Stimulated activated CD8-positive, alpha-beta memory T cell treated with anti-CD3 and anti-CD28 coated beads, Interleukin-15, amount 100 ng/mL, for 1 hour (primary cell): ENCODE measurements around the gene KRTCAP3.

Experiments used
- DNase-seq: peaks from one replicate; pipeline ENCODE4 v3.0.0-alpha.2; 2020; ENCODE audit warnings: low read depth

The KRTCAP3 gene

GRCh38 chr2:27441226-27441926 is 805 bp upstream of the KRTCAP3 start:
- no peak for DNase-seq

GRCh38 chr2:27442920-27443282 is 720 bp downstream of the KRTCAP3 start:
- no peak for DNase-seq

- DNase-seq, result no peak
Measured at GRCh38 chr2:27445155-27445554, 3.0 kb downstream of the KRTCAP3 start.

GRCh38 chr2:27445615-27446014 is 3.4 kb downstream of the KRTCAP3 start:
- no peak for DNase-seq

GRCh38 chr2:27446057-27446456 is 3.9 kb downstream of the KRTCAP3 start:
- DNase-seq, result no peak

GRCh38 chr2:27448381-27448780 is 6.2 kb downstream of the KRTCAP3 start:
- DNase-seq, result no peak

GRCh38 chr2:27451095-27451494 is 8.9 kb downstream of the KRTCAP3 start:
- DNase-seq, result no peak

- DNase-seq, result no peak
Measured at GRCh38 chr2:27453968-27454367, 11.8 kb downstream of the KRTCAP3 start.

GRCh38 chr2:27461118-27461517 is 18.9 kb downstream of the KRTCAP3 start:
- no peak for DNase-seq

- no peak for DNase-seq
Measured at GRCh38 chr2:27464443-27464842, 22.3 kb downstream of the KRTCAP3 start.

GRCh38 chr2:27471961-27472360 is 29.8 kb downstream of the KRTCAP3 start:
- no peak for DNase-seq

GRCh38 chr2:27485496-27485895 is 43.3 kb downstream of the KRTCAP3 start:
- DNase-seq, result no peak

- DNase-seq, result no peak
Measured at GRCh38 chr2:27489118-27489497, 46.9 kb downstream of the KRTCAP3 start.

GRCh38 chr2:27489498-27490397 is 47.6 kb downstream of the KRTCAP3 start, which contains the start of gene IFT172:
Gene IFT172 (minus strand): TSS chr2:27489743. CDS start chr2:27489653, 90 bp downstream.
- DNase-seq, result peak; percentile 98

- no peak for DNase-seq
Measured at GRCh38 chr2:27492557-27492956, 50.4 kb downstream of the KRTCAP3 start.

GRCh38 chr2:27493948-27494283 is 51.7 kb downstream of the KRTCAP3 start:
- no peak for DNase-seq
